LoVo (cell line): ENCODE measurements around the gene LIMS4.
"Not testable (repeated sequence)": the region's sequence is repeated elsewhere in the genome, so short reads cannot be mapped to it uniquely, and the experiment has no call there.

Experiments used
- DNase-seq: peaks from one replicate; pipeline ENCODE4 v3.0.0-alpha.2; 2016; ENCODE audit warnings: low spot score

LIMS4 gene

GRCh38 chr2:110472171-110473058, at the start of gene LIMS4:
Gene LIMS4 (minus strand): TSS chr2:110472816. CDS start chr2:110472778, 38 bp downstream.
- DNase-seq = not testable (repeated sequence)

- DNase-seq = not testable (repeated sequence)
Measured at GRCh38 chr2:110499755-110500377, 27.2 kb upstream of the LIMS4 start.

DNA sequence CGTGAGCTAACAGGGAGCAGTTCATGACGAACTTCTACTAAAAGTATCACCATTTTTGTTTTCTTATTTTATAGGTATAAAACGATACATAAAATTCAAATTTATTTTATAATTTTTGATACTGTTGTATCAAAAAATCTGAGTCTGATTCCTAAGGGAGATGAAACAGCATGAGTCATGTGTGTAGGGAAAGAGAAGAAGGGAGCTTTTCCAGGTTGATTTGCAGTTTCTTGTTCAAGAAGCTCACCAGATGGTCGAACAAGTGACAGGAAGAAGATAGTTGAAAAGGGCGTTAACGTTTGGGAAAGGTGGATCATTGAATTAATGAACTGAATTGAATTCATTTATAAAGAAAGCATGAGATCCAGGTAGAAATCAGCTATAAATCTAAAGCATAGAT, 23.4 kb upstream of the LIMS4 start:
- DNase-seq = not testable (repeated sequence)

GRCh38 chr2:110494488-110494887, 21.9 kb upstream of the LIMS4 start:
- DNase-seq = not testable (repeated sequence)

GRCh38 chr2:110488991-110489390, 16.4 kb upstream of the LIMS4 start:
- DNase-seq = not testable (repeated sequence)

- DNase-seq = not testable (repeated sequence)
Measured at GRCh38 chr2:110482697-110483096, 10.1 kb upstream of the LIMS4 start.

GRCh38 chr2:110481200-110481599, 8.6 kb upstream of the LIMS4 start:
- DNase-seq = not testable (repeated sequence)

- DNase-seq = not testable (repeated sequence)
Measured at GRCh38 chr2:110480084-110480483, 7.5 kb upstream of the LIMS4 start.

DNA sequence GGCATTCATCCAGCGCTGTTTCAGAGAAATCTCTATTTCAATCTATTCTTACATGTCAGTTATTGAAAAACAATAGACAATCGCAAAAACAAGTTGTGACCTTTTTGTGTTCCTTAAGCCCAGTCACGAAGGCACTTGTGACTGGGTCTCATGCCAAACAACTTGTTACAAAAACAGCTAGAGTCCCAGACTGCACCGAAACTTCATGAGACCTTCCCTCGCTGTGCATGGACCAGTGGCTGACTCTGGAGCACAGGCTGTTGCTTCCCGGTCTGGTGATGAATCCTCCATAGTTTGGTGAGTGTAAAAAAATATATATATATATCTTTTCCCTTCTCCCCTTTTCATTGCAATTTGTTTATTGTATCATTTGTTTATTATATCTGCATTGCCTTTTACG, 4.8 kb upstream of the LIMS4 start:
- not testable (repeated sequence) for DNase-seq

DNA sequence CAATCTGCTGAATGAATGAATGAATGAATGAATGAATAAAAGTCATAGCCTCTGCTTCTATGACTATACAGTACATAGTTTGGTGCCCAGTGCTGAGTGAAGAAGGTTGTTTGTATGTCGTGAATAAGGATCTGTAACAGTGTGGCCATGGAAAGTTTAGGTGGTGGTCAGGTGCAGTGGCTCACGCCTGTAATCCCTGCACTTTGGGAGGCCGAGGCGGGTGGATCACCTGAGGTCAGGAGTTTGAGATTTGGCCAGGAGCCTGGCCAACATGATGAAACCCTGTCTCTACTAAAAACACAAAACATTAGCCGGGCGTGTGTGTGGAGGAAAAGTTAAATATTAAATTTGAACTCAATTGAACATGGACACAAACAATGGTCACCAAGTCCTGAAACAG, 4.3 kb upstream of the LIMS4 start:
- DNase-seq = not testable (repeated sequence)

- DNase-seq = not testable (repeated sequence)
Measured at GRCh38 chr2:110475627-110476359, 3.2 kb upstream of the LIMS4 start.

- DNase-seq = not testable (repeated sequence)
Measured at GRCh38 chr2:110474898-110475297, 2.3 kb upstream of the LIMS4 start.

- not testable (repeated sequence) for DNase-seq
Measured at GRCh38 chr2:110473059-110473358, 393 bp upstream of the LIMS4 start.

GRCh38 chr2:110468921-110469320, 3.7 kb downstream of the LIMS4 start:
- DNase-seq = not testable (repeated sequence)

GRCh38 chr2:110465312-110465711, 7.3 kb downstream of the LIMS4 start:
- not testable (repeated sequence) for DNase-seq

DNA sequence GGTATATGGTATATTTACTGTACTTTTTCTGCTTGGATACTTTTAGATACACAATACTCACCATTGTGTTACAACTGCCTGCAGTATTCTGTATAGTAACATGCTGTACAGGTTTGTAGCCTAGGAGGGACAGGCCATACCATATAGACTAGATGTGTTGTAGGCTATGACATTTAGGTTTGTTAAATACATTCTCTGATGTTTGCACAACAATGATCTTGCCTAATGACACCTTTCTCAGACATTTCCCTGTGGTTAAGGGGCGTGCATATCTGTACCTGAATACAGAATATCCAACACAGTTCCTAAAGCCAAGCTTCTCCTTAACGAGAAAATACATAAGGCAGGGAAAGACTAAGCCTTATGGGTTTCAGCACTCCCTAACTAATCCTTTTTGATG, 10.2 kb downstream of the LIMS4 start:
- not testable (repeated sequence) for DNase-seq

DNA sequence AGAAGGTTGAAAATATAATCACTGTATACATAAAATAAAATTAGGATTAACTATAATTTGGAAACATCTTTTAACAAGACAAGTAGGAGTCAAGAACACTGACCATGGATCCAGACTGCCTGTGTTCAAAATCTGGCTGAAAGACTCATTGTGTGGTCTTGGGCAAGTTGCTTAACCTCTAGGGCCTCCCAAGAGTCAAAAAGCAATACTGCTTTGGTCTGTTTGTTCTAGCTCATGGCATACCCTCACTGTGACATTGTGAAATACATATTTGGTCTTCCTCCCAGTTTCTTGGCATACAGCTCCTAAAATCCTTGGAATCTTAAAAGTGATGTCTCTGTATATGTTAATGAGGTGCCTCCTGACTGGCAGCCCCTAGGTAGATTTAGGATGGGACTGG, 12.3 kb downstream of the LIMS4 start:
- not testable (repeated sequence) for DNase-seq

DNA sequence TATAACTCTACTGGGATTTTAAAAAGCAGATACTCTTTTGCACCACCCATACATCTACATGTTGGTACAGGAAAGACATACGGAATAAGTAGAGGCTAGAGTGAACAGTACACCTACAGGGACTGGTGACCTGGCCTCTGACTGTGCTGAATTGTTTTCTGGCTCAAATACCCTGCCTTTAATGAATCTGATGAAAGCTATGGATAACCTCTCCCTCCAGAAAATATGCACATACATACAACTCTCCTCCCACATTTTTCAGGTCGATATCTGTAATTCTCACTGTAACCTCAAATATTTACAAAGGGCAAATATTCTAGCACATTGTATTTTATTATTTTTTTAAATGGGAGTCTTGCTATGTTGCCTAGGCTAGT, 15.4 kb downstream of the LIMS4 start:
- DNase-seq = not testable (repeated sequence)

GRCh38 chr2:110456291-110457213, 16.1 kb downstream of the LIMS4 start:
- DNase-seq = not testable (repeated sequence)

DNA sequence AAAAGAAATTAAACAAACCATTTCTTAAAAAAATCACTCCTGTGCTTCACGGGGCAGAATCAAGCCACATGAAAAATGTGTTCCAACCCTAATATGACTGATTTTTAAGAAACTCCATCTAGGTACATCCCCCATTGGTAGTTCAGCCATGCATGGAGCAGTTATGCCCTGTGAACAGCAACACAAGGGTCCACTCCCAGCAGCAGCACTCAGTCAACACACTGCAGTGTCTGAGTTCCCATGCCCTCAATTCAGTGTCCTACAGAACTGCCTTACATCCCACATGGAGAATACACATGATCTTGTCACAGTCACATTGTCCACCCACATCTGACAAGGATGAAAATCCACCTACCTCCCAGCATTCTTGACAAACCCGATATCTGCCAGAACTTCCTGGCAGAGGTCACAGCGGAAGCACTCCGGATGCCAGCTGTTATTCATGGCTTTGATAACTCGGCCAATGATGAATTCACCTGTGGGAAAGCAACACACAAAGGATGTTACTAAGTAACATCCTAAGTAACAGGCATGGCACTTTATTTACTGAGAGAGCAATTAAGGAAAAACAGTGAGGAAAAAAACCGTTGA, 17.4 kb downstream of the LIMS4 start:
- not testable (repeated sequence) for DNase-seq

GRCh38 chr2:110450951-110451350, 21.7 kb downstream of the LIMS4 start:
- DNase-seq = not testable (repeated sequence)
